Immature natural killer cell (primary cell): ENCODE measurements around the gene COCH. TPM values are rescaled to one million over a fixed set of nuclear protein-coding genes. Genes with fewer than 3 reads are reported as not detected.

Experiments used
- DNase-seq, 3 donors: peaks; one replicate each; pipeline ENCODE4 v3.0.0; 2022; ENCODE audit warnings: mixed read lengths in 1 of 3
- H3K27ac Mint-ChIP-seq, 6 donors: one replicate each; pipeline ENCODE4 v1.8.0; 2020; ENCODE audit warnings: mixed read lengths in 6 of 6, mild to moderate bottlenecking in 5 of 6, inconsistent platforms in 4 of 6, moderate library complexity in 3 of 6
- H3K27me3 Mint-ChIP-seq, 3 donors: one replicate each; pipeline ENCODE4 v1.8.0; 2020 to 2021; ENCODE audit warnings: low read depth in 3 of 3, mild to moderate bottlenecking in 3 of 3, mixed read lengths in 3 of 3, moderate library complexity in 3 of 3, inconsistent platforms in 1 of 3
- H3K36me3 Mint-ChIP-seq, 3 donors: one replicate each; pipeline ENCODE4 v1.8.0; 2020; ENCODE audit warnings: mixed read lengths in 3 of 3, inconsistent platforms in 2 of 3, mild to moderate bottlenecking in 2 of 3
- H3K4me1 Mint-ChIP-seq, 2 donors: one replicate each; pipeline ENCODE4 v1.8.0; 2020; ENCODE audit warnings: inconsistent platforms in 2 of 2, mild to moderate bottlenecking in 2 of 2, mixed read lengths in 2 of 2, moderate library complexity in 1 of 2
- H3K4me3 Mint-ChIP-seq, 5 donors: one replicate each; pipeline ENCODE4 v1.8.0; 2020; ENCODE audit warnings: mild to moderate bottlenecking in 5 of 5, mixed read lengths in 5 of 5, inconsistent platforms in 3 of 5, moderate library complexity in 3 of 5
- H3K9me3 Mint-ChIP-seq, 6 donors: one replicate each; pipeline ENCODE4 v1.8.0; 2020; ENCODE audit warnings: mild to moderate bottlenecking in 6 of 6, mixed read lengths in 6 of 6, inconsistent platforms in 4 of 6, moderate library complexity in 3 of 6
- polyA plus RNA-seq, 3 donors: library from polyadenylated mRNA; unstranded; fragments of 300-500 nt; fragmentation: Illumina TruSeq; gene quantifications; one replicate each; pipeline ENCODE4 v1.2.3, GENCODE V29; 2021

COCH gene
- polyA plus RNA-seq: 1 to 10 TPM in 1 of 3 donors, under 1 TPM in 2; 0.19 to 3.1 (median 0.20) TPM

DNA sequence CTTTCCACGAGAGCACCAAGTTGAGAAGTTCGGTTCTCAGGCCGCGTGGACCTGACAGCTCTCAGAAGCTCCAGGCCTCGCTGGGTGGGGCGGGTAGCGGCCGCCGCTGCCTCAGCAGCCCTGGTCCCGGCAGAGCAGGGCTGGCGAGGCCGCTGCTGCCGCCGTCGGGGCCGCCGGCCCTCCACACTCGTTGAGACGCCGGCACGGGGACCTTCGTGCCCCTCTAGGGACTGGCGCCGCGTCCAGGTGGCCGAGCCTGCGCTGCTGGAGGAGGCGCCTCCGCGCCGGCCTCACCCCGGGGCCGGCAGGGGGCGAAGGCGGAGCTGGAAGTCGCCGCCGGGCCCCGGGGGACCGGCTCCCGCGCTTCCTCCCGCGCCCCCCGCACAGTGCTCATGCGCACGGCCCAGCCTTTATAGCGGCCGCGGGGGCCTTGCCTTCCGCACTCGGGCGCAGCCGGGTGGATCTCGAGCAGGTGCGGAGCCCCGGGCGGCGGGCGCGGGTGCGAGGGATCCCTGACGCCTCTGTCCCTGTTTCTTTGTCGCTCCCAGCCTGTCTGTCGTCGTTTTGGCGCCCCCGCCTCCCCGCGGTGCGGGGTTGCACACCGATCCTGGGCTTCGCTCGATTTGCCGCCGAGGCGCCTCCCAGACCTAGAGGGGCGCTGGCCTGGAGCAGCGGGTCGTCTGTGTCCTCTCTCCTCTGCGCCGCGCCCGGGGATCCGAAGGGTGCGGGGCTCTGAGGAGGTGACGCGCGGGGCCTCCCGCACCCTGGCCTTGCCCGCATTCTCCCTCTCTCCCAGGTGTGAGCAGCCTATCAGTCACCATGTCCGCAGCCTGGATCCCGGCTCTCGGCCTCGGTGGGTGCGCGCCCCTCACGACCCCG is at the start of gene COCH:
TSS of gene COCH (plus strand) at position 440 of the 879 bp plus-strand sequence. CDS start at position 820, 380 bp downstream.
- Mint-ChIP-seq H3K27ac (no peak within 1 kb of the TSS), H3K9me3 (no peaks in the 10 kb centered on the region), H3K4me1 (peaks cover 6 to 15% of the 10 kb centered on the region in 2 donors), H3K4me3 (peak within 1 kb of the TSS; percentile 68 to 79 (median 78)), H3K27me3 (peaks cover 11 to 37% (median 14%) of the 10 kb centered on the region in 3 donors), H3K36me3 (peaks cover 0 to 6% (median 0%) of the 10 kb centered on the region in 3 donors)
- peak; percentile 21 to 27 (median 24) for DNase-seq

DNA sequence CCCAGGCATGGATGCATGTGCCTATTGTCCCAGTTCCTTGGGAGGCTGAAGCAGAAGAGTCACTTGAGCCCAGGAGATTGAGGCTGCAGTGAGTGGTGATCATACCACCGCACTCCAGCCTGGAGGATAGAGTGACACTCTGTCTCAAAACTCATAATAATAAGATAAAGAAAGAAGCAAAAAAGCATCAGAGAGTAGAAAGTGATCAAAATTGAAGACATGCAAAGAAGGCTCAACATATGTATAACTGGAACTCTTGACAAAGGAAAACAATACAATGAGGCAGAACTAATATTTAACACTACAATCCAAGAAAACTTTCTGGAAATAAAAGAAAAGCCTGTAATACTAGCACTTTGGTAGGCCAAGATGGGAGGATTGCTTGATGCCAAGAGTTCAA is 48.3 kb upstream of the COCH start:
- Mint-ChIP-seq H3K27ac (no peak overlapping the region), H3K4me1 (no peaks in the 10 kb centered on the region), H3K27me3 (peaks cover 0 to 11% (median 2%) of the 10 kb centered on the region in 3 donors), H3K4me3 (no peak overlapping the region), H3K36me3 (peaks cover 0 to 4% (median 4%) of the 10 kb centered on the region in 3 donors), H3K9me3 (peaks cover 2 to 18% (median 8%) of the 10 kb centered on the region in 6 donors)
- no peak for DNase-seq

DNA sequence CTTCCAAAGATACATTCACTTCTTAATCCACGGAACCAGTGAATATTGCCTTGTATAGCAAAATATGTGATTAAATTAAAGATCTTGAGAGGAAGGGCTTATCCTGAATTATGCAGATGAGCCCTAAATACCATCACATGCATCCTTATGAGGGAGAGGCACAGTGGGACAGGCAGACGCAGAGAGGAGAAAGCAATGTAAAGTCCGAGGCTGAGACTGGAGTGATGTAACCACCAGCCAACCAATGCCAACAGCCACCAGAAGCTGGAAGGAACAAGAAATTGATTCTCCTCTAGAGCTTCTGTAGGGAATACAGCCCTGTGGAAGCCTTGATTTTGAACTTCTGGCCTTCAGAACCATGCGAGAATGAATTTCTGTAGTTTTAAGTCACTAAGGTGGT is 44.5 kb upstream of the COCH start:
- Mint-ChIP-seq H3K4me3 (no peak overlapping the region), H3K27me3 (peaks cover 0 to 6% (median 2%) of the 10 kb centered on the region in 3 donors), H3K9me3 (peaks cover 2 to 13% (median 7%) of the 10 kb centered on the region in 6 donors), H3K36me3 (peaks cover 0 to 2% (median under 1%) of the 10 kb centered on the region in 3 donors), H3K27ac (no peak overlapping the region), H3K4me1 (no peaks in the 10 kb centered on the region)
- DNase-seq: no peak

DNA sequence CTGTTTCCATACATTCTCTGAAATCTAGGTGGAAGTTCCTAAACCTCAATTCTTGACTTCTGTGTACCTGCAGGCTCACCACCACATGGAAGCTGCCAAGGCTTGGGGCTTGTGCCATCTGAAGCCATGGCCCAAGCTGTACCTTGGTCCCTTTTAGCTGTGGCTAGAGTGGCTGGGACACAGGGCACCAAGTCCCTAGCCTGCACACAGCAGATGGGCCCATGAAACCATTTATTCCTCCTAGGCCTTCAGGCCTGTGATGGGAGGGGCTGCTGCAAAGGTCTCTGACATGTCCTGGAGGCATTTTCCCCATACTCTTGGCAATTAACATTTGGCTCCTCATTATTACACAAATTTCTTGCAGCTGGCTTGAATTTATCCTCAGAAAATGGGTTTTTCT is 40.0 kb upstream of the COCH start:
- no peak for DNase-seq
- no peak overlapping the region for H3K4me3 Mint-ChIP-seq
- H3K9me3 Mint-ChIP-seq: peaks cover 0 to 9% (median under 1%) of the 10 kb centered on the region in 6 donors
- no peaks in the 10 kb centered on the region for H3K36me3 Mint-ChIP-seq
- no peaks in the 10 kb centered on the region for H3K4me1 Mint-ChIP-seq
- peaks cover 0 to 3% (median 0%) of the 10 kb centered on the region in 3 donors for H3K27me3 Mint-ChIP-seq
- H3K27ac Mint-ChIP-seq: no peak overlapping the region

DNA sequence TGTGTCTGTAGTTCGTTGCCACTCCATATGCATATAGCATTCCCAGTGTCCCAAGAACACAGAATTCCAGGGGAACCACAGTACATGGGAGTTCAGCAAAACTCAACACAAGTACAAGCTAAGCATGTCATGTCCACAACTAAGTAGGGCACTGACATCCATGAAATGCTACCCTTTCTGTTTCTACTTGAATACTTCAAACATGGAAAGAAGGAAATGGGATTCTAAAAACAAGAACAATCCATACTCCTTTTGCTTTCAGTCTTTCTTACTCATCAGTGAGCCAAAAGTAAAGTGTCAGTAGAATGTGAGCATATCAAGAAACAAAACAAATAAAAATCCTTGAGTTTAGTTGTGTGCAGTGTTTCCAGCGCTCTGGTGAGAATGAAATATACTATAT is 36.0 kb upstream of the COCH start:
- H3K9me3 Mint-ChIP-seq: peaks cover 0 to 9% (median under 1%) of the 10 kb centered on the region in 6 donors
- H3K36me3 Mint-ChIP-seq: no peaks in the 10 kb centered on the region
- no peak overlapping the region for H3K4me3 Mint-ChIP-seq
- no peak overlapping the region for H3K27ac Mint-ChIP-seq
- H3K27me3 Mint-ChIP-seq: no peaks in the 10 kb centered on the region
- H3K4me1 Mint-ChIP-seq: no peaks in the 10 kb centered on the region
- DNase-seq: no peak

DNA sequence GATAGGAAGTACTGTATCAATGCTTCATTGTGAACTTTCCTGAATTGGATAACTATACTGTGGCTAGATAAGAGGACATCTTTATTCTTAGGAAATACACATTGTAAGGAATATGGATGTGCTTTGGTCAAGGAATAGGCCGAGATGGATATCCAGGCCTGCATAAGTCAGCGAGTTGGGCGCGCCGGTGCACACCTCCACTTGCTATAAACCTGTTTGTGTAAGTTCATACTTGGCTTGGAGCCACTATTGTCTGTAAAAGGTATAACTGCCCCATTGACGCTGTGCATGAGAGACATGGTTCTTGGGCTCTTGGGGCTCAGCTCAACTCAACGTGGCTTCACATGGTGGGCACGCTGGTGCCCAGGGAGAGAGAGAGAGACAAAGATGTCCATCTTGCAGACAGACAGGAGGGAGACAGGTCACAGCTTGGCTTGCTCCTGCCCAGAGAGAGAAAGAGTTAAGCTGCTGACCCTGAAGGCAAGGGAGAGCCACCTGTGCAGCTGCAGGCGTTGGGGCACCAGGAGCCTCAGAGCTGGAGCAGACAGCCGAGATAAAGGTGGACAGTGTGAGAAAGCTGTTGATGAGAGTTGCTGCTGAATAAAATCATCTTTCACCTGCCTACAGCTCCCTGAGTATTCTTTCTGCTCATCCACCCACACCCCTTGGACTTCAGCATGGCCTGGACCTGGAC is 34.1 kb upstream of the COCH start:
- DNase-seq: no peak
- Mint-ChIP-seq H3K36me3 (peaks cover 0 to 3% (median 0%) of the 10 kb centered on the region in 3 donors), H3K27ac (no peak overlapping the region), H3K4me3 (no peak overlapping the region), H3K27me3 (peaks cover 0 to 2% (median 0%) of the 10 kb centered on the region in 3 donors), H3K9me3 (peaks cover 0 to 2% (median 0%) of the 10 kb centered on the region in 6 donors), H3K4me1 (no peaks in the 10 kb centered on the region)

DNA sequence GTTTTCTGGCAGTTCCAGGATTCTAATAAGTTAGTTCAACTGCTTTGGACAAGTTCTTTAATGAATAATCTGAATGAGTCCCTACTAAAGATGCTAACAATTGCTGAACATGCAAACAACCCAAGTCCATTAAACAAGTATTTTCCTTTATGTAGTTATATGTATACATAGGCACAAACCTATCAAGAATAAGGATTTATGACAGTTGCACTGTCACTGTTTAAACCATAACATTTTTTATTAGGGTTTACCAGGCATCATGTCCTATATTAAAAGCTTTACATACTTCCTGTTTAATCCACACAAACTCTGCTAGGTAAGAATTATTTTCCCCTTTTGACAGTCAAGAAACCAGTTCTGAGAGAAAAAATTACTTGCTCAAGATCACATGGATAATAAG is 31.9 kb upstream of the COCH start:
- no peak overlapping the region for H3K27ac Mint-ChIP-seq
- peaks cover 0 to 3% (median 0%) of the 10 kb centered on the region in 3 donors for H3K36me3 Mint-ChIP-seq
- no peak for DNase-seq
- H3K9me3 Mint-ChIP-seq: peaks cover 0 to 2% (median 0%) of the 10 kb centered on the region in 6 donors
- H3K4me3 Mint-ChIP-seq: no peak overlapping the region
- H3K4me1 Mint-ChIP-seq: no peaks in the 10 kb centered on the region
- peaks cover 0 to 4% (median 3%) of the 10 kb centered on the region in 3 donors for H3K27me3 Mint-ChIP-seq

DNA sequence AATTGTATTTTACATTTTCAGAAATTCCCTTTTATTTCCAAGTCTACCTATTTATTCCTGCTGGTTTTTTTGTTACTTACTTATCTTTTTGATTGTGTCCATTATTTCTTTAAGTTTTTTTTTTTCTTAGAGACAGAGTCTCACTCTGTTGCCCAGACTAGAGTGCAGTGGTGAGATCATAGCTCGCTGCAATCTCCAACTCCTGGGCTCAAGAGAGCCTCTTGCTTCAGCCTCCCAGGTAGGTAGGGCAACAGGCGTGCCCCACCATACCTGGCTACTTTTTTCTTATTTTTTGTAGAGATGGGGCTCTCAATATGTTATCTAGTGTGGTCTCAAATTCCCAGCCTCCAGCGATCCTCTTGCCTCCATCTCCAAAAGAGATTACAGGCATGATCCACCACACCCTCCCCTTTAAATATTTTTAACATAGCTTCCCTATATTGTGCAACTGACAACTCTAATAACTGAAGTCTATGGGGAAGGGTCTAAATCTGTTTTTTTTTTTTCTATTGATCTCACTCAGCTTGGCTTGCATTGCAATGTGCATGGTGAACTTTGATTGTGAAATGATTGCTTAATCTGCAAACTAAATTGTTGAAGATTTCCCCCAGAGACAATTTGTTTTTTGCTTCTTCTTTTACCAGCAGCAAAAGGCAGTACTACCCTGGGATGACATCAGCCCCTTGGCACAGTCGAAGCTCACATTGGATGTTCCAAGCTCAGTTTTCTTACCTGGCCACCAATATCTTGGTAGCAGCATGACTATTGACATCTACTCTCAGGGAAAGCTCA is 25.7 kb upstream of the COCH start:
- no peak for DNase-seq
- peaks cover 0 to 3% (median 0%) of the 10 kb centered on the region in 3 donors for H3K36me3 Mint-ChIP-seq
- no peaks in the 10 kb centered on the region for H3K4me1 Mint-ChIP-seq
- H3K27me3 Mint-ChIP-seq: peaks cover 3 to 16% (median 6%) of the 10 kb centered on the region in 3 donors
- H3K27ac Mint-ChIP-seq: no peak overlapping the region
- no peak overlapping the region for H3K4me3 Mint-ChIP-seq
- peaks cover 0 to 7% (median under 1%) of the 10 kb centered on the region in 6 donors for H3K9me3 Mint-ChIP-seq

DNA sequence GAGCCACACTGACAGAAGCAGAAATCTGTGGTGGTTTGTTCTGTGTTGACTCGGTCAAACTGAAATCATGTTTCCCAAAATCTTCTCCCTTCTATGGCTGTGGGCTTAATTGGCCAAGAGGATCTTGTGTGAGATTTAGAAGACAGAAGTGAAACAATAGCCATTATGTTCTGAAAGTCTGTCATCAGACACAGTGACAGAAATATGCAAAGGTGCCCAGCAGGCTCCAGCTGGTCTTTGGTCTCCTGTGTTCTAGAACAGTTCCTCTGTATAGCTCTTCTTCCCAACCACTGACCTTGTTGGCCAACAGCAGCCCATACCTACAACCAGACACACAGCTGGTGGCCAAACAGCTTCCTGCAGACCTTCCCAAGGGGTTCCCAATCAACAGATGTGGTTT is 25.0 kb upstream of the COCH start:
- Mint-ChIP-seq H3K4me3 (no peak overlapping the region), H3K27ac (no peak overlapping the region), H3K4me1 (no peaks in the 10 kb centered on the region), H3K9me3 (peaks cover 0 to 7% (median 0%) of the 10 kb centered on the region in 6 donors), H3K27me3 (peaks cover 3 to 16% (median 6%) of the 10 kb centered on the region in 3 donors), H3K36me3 (peaks cover 0 to under 1% (median 0%) of the 10 kb centered on the region in 3 donors)
- DNase-seq: no peak

DNA sequence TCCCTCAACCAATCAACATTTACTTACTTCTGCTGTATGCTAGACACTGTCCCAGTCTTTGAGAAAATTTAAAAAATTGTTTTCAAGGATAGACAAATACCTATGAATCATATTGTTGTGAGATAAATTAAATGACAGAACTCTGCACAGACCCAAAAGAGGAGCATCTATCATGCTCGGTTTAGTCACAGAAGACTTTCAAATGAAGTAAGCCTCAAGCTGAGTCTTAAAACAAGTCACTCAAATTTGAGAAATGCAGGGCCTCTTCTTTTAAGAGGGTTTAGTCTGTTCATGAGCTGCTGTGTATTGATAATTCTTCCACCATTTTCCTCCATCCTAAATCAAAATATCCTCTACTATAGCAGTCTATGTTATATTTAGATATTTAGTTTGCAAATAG is 24.4 kb upstream of the COCH start:
- Mint-ChIP-seq H3K4me3 (no peak overlapping the region), H3K9me3 (peaks cover 0 to 7% (median 0%) of the 10 kb centered on the region in 6 donors), H3K4me1 (no peaks in the 10 kb centered on the region), H3K27ac (no peak overlapping the region), H3K36me3 (no peaks in the 10 kb centered on the region), H3K27me3 (peaks cover 5 to 16% (median 6%) of the 10 kb centered on the region in 3 donors)
- no peak for DNase-seq

DNA sequence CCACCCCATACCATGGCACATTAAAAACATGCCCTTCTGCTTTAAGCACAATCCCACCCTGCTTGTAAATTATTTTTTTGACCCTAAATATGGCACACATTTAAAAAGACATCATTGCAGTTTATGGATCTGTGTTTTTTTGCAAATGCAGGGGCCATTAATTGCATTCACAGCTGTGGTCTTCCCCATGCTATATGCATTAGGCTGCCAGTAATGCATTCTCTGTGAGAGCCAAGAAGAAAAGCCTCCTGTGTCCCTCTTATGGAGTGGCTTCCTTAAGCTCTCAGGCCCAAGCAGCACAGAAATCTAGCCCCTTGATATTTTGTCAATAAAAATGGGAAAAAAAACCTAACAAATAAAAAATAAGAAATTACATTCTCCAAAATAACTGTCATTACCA is 20.4 kb upstream of the COCH start:
- H3K9me3 Mint-ChIP-seq: peaks cover 0 to 7% (median 0%) of the 10 kb centered on the region in 6 donors
- no peak overlapping the region for H3K4me3 Mint-ChIP-seq
- no peaks in the 10 kb centered on the region for H3K4me1 Mint-ChIP-seq
- no peak overlapping the region for H3K27ac Mint-ChIP-seq
- H3K27me3 Mint-ChIP-seq: peaks cover 3 to 14% (median 8%) of the 10 kb centered on the region in 3 donors
- H3K36me3 Mint-ChIP-seq: no peaks in the 10 kb centered on the region
- no peak for DNase-seq

DNA sequence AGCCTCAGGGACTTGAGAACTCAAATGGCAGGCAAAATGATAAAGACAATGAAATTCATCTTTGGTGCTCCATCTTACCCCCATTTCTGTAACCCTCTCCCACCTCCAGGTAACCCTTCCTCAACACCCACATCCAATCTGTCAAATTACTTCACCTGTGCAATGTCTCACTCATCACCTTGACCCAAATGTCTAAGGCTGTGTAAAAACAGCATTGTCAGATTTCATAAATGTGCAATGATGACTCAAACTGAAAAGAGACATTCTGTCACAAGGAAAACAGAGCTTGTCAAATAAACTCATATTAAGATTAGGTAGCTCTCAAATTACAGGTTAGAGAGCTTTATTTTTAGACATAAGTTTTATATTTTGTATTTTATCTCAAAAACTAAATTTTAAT is 19.9 kb upstream of the COCH start:
- Mint-ChIP-seq H3K27me3 (peaks cover 3 to 10% (median 9%) of the 10 kb centered on the region in 3 donors), H3K36me3 (no peaks in the 10 kb centered on the region), H3K9me3 (peaks cover 0 to 5% (median 0%) of the 10 kb centered on the region in 6 donors), H3K4me1 (no peaks in the 10 kb centered on the region), H3K27ac (no peak overlapping the region), H3K4me3 (no peak overlapping the region)
- no peak for DNase-seq

DNA sequence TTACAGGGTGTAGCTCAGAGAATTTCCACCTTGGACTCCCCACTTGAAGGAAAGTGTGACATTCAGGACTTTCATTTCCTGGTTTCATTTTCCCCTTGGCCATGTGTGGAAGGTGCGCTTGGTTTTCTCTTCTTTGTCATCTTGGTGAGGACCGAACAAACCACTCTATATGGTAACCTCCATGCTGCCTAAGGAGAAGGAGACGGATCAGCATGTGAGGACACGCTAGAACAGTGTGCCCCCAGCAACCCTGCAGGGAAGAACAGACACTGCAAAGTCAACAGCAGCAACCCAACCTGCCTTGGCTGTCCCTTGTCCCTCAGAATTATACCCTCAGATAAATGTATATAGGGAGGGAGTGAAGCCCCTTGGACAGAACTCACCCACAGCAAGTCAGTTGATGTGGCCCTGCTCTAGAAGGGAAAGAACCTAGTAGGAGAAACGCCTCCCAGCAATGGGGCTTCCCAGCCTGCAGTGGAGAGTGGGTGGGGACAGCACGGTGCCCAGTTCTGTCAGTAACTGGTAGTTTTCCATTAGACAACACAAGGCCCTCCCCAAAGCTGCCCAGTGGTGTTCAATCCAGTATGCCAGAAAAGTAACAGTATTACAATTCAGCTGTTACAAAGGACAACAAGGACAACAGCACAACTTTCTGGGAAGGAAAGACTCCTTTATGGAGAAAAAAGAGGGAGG is 18.9 kb upstream of the COCH start:
- H3K36me3 Mint-ChIP-seq: no peaks in the 10 kb centered on the region
- no peak for DNase-seq
- H3K4me3 Mint-ChIP-seq: no peak overlapping the region
- H3K27me3 Mint-ChIP-seq: peaks cover 3 to 9% (median 6%) of the 10 kb centered on the region in 3 donors
- H3K27ac Mint-ChIP-seq: no peak overlapping the region
- no peaks in the 10 kb centered on the region for H3K9me3 Mint-ChIP-seq
- H3K4me1 Mint-ChIP-seq: no peaks in the 10 kb centered on the region
